ENCODE data around the gene NECAB3.

NECAB3 gene

GRCh38 chr20:33629533-33629932 lies 44.7 kb downstream of the NECAB3 start:
- TF ChIP-seq CTCF (IDR thresholded peaks at IDR 0.05): no peak

GRCh38 chr20:33627577-33628216 lies 46.5 kb downstream of the NECAB3 start:
- no peak for TF ChIP-seq CTCF (IDR thresholded peaks at IDR 0.05)

- TF ChIP-seq CTCF (IDR thresholded peaks at IDR 0.05): no peak
These were observed 48.0 kb downstream of the NECAB3 start for GRCh38 chr20:33626190-33626589.

- no peak for TF ChIP-seq CTCF (IDR thresholded peaks at IDR 0.05)
These were observed 49.8 kb downstream of the NECAB3 start for GRCh38 chr20:33624399-33624798.

- TF ChIP-seq CTCF (IDR thresholded peaks at IDR 0.05): no peak
These were observed 51.4 kb downstream of the NECAB3 start for GRCh38 chr20:33622705-33623365.

- TF ChIP-seq CTCF (IDR thresholded peaks at IDR 0.05): no peak
These were observed 52.4 kb downstream of the NECAB3 start for GRCh38 chr20:33621717-33622400.

GRCh38 chr20:33612001-33612400 lies 62.2 kb downstream of the NECAB3 start:
- TF ChIP-seq CTCF (IDR thresholded peaks at IDR 0.05): no peak

Data from LNCAP (cell line).